NCI-H446 treated with DMSO at 0.1 percent for 48 hours (cell line): Measurements from ENCODE around the gene HEBP1.

Experiments
- DNase-seq: peaks from one replicate; lab custom pipeline; 2025; lab: John Stamatoyannopoulos, UW

Gene HEBP1

GRCh38 chr12:12990700-12991468, 9.2 kb downstream of the HEBP1 start:
- DNase-seq, result no peak

- DNase-seq, result no peak
Observed at GRCh38 chr12:12987421-12987820, 12.6 kb downstream of the HEBP1 start.

- no peak for DNase-seq
Observed at GRCh38 chr12:12986775-12987331, 13.2 kb downstream of the HEBP1 start.

- DNase-seq, result no peak
Observed at GRCh38 chr12:12985817-12986408, 14.2 kb downstream of the HEBP1 start.

- DNase-seq, result no peak
Observed at GRCh38 chr12:12984149-12984548, 15.9 kb downstream of the HEBP1 start.

GRCh38 chr12:12983420-12984035, 16.5 kb downstream of the HEBP1 start:
- DNase-seq, result peak; percentile 14

- no peak for DNase-seq
Observed at GRCh38 chr12:12982331-12982730, 17.7 kb downstream of the HEBP1 start.

GRCh38 chr12:12979731-12980259, 20.3 kb downstream of the HEBP1 start:
- DNase-seq, result no peak

- DNase-seq, result no peak
Observed at GRCh38 chr12:12979126-12979525, 20.9 kb downstream of the HEBP1 start.

- no peak for DNase-seq
Observed at GRCh38 chr12:12977231-12977630, 22.8 kb downstream of the HEBP1 start.

- DNase-seq, result no peak
Observed at GRCh38 chr12:12976366-12976765, 23.7 kb downstream of the HEBP1 start.

- DNase-seq, result no peak
Observed at GRCh38 chr12:12975322-12976077, 24.6 kb downstream of the HEBP1 start.

- DNase-seq, result no peak
Observed at GRCh38 chr12:12974211-12974610, 25.9 kb downstream of the HEBP1 start.

- no peak for DNase-seq
Observed at GRCh38 chr12:12973019-12973418, 27.0 kb downstream of the HEBP1 start.

- no peak for DNase-seq
Observed at GRCh38 chr12:12965836-12966235, 34.2 kb downstream of the HEBP1 start.

GRCh38 chr12:12964255-12964654, 35.8 kb downstream of the HEBP1 start:
- DNase-seq, result no peak

GRCh38 chr12:12960639-12961209, 39.3 kb downstream of the HEBP1 start:
- no peak for DNase-seq

GRCh38 chr12:12958886-12959285, 41.2 kb downstream of the HEBP1 start:
- DNase-seq, result no peak

- DNase-seq, result no peak
Observed at GRCh38 chr12:12954878-12955625, 45.0 kb downstream of the HEBP1 start.

- no peak for DNase-seq
Observed at GRCh38 chr12:12954356-12954755, 45.7 kb downstream of the HEBP1 start.

- DNase-seq, result no peak
Observed at GRCh38 chr12:12952036-12952435, 48.0 kb downstream of the HEBP1 start, which contains the start of gene GPRC5D. GPRC5D (minus strand) TSS chr12:12952170; CDS start chr12:12950384, 1,786 bp downstream.
